Amniotic stem cell (primary cell): Measurements from ENCODE around the gene EPB41L2.

Experiments
- DNase-seq: peaks from one replicate; lab custom pipeline; 2025; lab: John Stamatoyannopoulos, UW

Gene EPB41L2

GRCh38 chr6:130978180-130978579, 84.9 kb downstream of the EPB41L2 start:
- no peak for DNase-seq

GRCh38 chr6:130975325-130975724, 87.7 kb downstream of the EPB41L2 start:
- no peak for DNase-seq

- DNase-seq, result no peak
Measured at GRCh38 chr6:130973521-130974277, 89.3 kb downstream of the EPB41L2 start.

- DNase-seq, result no peak
Measured at GRCh38 chr6:130971504-130971903, 91.5 kb downstream of the EPB41L2 start.

GRCh38 chr6:130970839-130971410, 92.1 kb downstream of the EPB41L2 start:
- DNase-seq, result no peak

GRCh38 chr6:130969791-130970491, 93.1 kb downstream of the EPB41L2 start:
- DNase-seq, result no peak

- DNase-seq, result no peak
Measured at GRCh38 chr6:130969166-130969565, 93.9 kb downstream of the EPB41L2 start.

- DNase-seq, result no peak
Measured at GRCh38 chr6:130968476-130968875, 94.6 kb downstream of the EPB41L2 start.

GRCh38 chr6:130967502-130968445, 95.3 kb downstream of the EPB41L2 start:
- no peak for DNase-seq

- no peak for DNase-seq
Measured at GRCh38 chr6:130966344-130966980, 96.6 kb downstream of the EPB41L2 start.

- no peak for DNase-seq
Measured at GRCh38 chr6:130965656-130966055, 97.4 kb downstream of the EPB41L2 start.

GRCh38 chr6:130964808-130965604, 98.0 kb downstream of the EPB41L2 start:
- no peak for DNase-seq

GRCh38 chr6:130964289-130964688, 98.8 kb downstream of the EPB41L2 start:
- no peak for DNase-seq

- no peak for DNase-seq
Measured at GRCh38 chr6:130962966-130963365, 100.1 kb downstream of the EPB41L2 start.

- DNase-seq, result no peak
Measured at GRCh38 chr6:130961148-130961547, 101.9 kb downstream of the EPB41L2 start.

- DNase-seq, result no peak
Measured at GRCh38 chr6:130959951-130960350, 103.1 kb downstream of the EPB41L2 start.

- no peak for DNase-seq
Measured at GRCh38 chr6:130958468-130958867, 104.6 kb downstream of the EPB41L2 start.

GRCh38 chr6:130955755-130956154, 107.3 kb downstream of the EPB41L2 start:
- no peak for DNase-seq

GRCh38 chr6:130949553-130949952, 113.5 kb downstream of the EPB41L2 start:
- no peak for DNase-seq

GRCh38 chr6:130947464-130947863, 115.6 kb downstream of the EPB41L2 start:
- DNase-seq, result no peak

- DNase-seq, result no peak
Measured at GRCh38 chr6:130946076-130946475, 117.0 kb downstream of the EPB41L2 start.
